NCI-H226 (cell line): ENCODE data around the gene ABR.

Experiments
- DNase-seq: peaks from one replicate; pipeline ENCODE4 v3.0.0-alpha.2; 2015

Gene ABR

DNA sequence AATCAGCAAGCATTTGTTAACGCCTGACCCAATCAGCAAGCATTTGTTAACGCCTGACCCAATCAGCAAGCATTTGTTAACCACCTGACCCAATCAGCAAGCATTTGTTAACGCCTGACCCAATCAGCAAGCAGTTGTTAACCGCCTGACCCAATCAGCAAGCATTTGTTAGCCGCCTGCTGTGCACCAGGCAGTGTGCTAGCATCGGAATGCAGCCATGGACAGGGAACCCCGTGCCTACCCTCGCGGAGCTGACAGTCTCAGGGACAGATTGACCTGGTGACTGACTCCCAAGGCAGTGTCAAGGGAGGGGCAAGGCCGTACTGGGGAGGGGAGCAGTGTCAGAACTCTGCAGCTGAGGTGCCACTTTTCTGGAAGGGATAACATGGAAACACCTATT is 66.9 kb downstream of the ABR start:
- no peak for DNase-seq

DNA sequence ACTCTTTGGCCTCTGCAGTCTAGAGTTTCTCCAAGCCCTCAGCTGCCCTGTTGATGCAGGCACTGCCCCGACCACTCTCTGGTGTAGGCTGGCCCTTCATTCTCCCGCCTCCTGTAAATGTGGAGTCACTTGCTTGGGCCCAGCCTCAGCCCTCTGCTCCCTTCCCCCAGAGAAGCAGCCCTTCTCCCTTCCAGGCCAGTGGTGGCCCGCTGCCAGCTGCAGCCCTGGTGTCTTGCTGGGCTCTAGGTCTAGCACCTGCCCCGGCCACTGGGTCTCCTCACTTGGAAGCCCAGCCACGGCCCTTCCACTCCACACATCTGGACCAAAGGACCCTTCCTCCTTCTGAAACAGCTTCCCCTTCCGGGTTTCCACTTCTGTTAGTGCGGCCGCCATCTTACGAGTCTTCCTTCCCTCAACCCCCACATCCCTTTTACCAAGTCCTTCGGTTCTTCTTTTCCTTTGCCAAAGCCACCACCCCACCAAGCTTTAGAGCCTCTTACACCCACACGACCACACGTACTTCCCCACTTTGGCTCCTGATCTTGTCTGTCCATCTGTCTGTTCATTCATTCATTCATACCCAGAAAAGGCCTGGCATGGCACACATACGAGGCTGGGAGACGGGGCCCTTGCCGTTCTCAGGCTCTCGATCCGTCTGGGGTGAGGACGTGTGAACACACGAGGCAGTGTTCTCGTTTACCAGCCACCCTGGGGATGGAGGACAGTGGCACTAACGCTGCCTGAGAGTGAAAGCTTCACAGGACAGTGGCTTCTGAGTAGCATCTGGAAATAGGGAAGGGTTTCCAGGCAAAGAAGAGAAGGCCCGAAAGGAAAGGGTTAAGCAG is 68.0 kb downstream of the ABR start:
- no peak for DNase-seq

DNA sequence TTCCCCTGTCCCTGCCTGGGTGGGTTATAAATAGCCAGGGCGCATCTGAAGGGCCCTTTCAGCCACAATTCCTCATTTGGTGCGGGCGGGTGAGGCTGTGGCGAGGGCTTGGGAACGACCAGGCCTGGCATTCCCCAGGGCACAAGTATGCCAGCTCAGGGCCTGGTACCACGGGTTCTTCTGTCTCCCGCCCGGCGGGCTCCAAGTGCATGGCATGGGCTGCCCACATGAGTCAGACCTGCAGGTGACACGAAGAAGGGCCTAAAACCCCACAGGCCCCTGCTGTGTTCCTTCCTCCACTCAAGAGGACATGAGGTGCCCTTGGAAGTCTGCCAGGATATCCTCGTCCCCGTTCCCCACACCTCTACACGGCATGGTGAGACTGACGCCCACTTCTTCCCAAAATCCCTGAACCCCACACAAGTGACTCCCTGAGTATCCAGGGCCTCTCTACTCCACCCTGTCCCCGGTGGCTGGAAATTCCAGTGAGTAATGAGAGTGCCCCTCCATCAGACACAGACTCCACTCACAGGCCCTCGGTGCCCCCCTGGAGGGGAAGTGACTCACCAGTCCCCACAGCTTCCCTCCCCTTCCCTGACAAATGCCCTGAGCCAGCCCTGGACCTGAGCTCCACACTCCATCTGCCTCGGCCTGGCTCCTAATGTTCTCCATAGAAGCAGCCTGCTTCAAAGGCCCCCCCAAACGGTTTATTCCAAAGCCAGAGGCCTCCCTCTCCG is 68.8 kb downstream of the ABR start:
- DNase-seq = peak; percentile 87

DNA sequence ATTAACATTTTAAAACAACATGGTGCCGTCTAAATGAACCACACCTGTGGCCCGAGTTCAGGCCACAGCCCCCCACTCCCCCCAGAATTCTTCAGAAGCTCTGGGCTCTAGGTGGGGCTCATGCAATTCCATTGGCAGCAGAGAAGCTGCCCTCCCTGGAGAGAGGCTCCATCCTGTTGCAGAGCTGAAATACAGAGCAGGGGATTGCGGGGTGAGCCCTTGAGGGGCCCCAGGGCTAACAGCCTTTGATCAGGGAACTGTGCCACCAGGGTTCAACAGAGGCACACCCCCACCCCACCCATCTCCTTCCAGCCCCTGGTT is 69.3 kb downstream of the ABR start:
- no peak for DNase-seq

DNA sequence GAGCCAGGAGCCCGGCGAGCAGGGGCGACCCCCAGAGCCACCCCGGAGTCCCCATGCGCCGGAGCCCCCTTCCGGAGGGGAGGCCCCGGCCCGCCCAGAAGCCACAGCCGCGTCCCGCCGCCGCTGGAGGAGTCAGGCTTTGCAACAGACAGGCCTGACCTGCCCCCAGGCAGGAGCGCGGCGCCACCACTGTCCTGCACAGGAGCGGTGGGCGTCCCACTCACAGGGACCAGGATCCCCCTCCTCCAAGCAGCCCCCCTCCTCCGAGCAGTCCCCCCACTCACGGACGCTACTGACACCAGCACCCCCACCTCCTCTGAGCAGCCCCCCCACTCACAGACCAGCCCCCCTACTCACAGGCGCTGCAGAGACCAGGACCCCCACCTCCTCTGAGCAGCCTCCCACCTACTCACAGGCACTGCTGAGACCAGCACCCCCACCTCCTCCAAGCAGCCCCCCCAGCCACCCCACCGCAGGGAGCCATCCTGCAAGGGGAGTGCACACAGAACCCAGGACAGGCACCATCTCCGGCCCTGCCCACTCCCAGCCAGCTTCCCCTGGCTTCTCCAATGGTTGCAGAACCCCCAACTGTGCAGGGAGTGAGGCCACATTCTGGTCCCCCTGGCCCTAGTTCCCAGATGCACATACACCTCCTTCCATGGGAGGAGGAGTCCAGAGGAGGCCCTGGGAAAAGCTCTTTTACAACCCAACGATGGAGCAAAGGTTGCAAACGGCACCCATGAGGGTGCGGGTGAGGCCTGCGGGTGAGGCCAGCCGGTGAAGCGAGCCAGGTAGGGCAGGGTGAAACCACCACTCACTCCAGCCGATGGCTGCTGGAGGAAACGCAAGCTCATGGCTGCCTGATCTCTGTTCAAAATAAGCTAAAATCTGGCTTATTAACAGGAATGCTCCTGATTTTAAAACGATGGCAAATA is 69.9 kb downstream of the ABR start:
- no peak for DNase-seq

DNA sequence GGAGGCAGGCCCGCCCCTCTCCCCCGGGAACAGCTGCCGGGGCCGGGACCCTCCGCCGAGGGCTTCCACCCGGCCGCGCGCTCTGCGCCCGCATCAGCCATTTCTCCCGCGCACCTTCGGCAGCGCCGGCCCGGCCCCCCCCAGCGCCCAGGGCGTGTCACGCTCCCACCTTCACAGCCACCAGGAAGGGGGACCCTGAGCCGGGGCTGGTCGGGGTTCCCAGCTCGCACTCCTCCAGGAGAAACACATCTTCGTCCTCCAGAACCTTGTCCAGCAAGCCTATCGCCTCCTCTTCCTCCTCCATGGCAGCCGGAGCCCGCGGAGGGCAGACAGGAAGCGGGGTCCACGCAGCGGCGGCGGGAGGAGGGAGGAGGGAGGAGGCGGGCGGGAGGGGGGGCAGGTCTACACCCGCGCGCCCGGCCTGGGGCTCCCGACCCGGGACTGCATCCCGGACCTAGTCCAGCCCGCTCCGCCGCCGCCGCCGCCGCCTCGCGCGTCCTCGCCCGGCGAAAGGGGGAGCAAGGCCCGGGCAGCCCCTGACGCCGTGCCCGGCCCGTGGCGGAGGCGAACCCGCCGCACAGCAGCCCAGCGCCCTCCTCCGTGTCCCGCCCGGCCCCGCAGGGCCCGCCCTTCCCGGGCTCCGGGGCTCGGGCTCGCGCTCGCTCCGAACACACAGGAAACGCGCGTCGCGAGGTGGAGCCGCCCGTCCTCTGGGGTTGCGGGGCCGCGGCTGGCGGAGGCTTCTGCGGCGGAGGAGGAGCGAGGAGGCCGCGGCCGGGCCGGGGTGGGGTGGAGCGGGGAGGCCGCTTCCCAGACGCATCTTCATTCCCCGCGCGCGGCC is 70.8 kb downstream of the ABR start:
- peak; percentile 52 for DNase-seq

DNA sequence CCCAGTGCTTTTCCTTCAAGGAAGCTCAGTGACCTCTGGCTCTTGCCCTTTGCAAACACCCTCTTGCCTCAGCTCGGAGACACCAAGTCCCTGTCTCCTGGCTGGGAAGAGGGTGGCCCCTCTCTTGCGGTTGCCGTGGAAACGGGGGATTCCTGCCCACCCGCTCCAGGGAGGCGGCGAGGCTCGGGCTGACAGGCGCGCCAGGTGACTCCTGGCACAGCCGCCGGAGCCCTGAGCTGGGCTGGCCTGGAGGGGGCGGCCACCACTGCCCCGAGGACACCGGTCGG is 71.4 kb downstream of the ABR start:
- no peak for DNase-seq

DNA sequence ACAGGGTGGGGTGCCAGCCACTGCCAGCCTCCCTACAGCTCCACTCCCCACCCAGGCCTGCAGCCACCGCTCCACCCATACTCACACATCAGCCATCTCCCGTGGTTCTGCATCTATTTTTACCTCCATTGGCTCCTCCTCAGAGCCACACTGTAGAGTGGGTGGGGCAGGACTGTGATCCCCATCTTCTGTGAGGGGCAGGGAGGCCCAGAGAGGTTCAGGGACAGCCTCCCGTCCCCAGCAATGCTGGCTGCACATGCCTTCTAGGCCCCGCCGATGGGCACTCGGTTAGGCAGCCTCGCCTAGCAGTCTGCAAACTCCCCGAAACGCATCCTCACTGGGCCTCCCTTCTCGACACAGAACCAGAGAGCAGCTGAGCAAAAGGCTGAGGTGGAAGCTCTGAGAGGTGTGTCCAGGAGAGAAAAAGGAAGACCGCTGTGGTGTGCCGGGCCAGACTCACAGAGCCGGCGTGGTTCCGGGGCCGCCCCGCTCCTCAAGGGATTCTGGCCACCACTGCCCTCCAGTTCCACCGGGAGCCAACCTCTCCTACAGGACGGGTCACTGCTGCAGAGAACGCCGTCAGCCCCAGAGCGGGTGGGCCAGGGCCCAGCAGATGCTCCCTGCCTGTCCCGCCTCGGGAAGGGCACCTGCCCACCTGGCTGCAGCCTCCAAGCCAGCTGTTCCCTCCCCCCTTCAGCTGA is 71.9 kb downstream of the ABR start:
- no peak for DNase-seq

DNA sequence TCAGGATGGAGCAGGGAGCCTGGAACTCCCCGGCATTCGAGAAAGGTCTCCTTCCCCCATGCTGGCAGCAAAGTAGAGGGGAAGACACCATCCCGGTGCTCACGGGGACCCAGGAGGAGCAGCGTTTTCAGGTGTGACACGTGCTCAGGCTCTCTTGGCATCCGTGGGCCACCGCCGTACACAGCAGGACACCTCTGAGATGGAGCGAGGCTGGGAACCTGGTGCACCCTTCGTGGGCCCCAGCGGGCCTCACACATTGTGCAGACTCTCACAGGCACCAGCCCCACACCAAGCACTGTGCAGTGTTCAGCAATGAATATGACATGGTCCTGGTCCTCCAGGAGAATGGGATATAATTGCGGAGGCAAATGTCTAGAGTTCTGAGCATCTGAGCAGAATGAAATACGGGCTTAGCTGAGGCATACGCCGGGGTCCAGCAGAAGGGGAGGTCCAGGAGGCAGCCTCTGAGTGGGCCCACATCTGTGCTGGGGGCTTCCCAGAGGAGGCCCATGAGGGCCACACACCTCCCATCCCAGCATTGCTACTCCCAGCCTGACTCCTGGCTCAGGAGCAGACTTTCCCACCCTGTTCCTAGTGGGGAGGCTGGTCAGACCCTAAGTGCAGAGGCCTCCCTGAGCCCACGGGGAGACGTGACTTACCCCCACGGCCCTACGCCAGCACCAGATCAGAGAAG is 72.6 kb downstream of the ABR start:
- DNase-seq = no peak

DNA sequence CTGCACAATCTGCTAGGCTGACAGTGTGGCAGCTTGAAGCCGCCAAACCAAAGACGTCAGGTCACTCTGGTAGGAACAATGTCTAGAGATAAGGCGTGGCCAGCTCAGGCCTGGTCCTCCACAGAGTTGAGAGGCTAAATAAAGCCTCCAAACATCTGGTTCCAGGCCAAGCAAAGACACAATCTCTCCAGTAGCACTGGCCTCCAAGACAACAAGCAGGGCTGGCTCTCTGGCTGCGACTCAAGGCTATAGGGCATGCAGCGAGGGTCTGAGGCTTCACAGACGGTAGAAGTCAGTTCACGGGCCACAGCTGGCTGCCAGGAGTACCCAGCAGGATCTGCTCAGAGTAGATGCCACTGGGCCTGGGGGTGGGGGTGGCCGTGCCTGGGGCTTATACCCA is 75.6 kb downstream of the ABR start:
- DNase-seq = no peak

DNA sequence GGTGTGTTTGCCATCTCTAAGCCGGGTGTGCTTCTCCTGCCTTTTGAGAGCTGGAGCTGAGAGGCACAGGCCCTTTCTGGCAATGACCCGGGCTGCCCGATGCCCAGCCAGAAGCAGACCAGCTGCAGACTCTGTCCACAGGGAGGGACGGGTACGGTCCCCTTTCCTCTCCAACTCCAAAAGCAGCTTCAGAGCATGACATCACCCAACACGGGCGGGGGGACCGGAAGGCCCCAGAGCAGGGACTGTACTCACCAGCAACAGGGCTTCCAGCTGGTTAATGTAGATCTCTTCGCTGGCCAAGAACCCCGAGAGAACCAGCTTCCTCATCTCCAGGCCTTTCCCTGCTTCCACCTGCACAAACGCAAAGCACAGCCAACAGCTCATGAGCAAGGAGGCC is 79.4 kb downstream of the ABR start:
- no peak for DNase-seq

DNA sequence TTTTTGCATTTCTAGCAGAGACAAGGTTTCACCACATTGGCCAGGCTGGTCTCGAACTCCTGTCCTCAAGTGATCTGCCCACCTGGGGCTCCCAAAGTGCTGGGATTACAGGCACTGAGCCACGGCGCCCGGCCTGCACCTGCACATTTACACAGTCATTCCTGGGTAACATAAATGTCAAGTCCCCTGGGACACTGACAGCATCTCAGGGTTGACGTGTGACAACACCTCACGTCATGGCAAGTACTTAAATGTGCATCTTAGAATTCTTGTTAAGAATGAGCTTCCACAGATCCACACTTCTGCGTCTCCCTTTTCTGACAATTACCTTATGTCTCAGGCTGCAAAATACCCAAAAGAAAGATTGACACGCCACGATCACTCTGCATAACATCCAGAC is 80.5 kb downstream of the ABR start:
- DNase-seq = no peak

DNA sequence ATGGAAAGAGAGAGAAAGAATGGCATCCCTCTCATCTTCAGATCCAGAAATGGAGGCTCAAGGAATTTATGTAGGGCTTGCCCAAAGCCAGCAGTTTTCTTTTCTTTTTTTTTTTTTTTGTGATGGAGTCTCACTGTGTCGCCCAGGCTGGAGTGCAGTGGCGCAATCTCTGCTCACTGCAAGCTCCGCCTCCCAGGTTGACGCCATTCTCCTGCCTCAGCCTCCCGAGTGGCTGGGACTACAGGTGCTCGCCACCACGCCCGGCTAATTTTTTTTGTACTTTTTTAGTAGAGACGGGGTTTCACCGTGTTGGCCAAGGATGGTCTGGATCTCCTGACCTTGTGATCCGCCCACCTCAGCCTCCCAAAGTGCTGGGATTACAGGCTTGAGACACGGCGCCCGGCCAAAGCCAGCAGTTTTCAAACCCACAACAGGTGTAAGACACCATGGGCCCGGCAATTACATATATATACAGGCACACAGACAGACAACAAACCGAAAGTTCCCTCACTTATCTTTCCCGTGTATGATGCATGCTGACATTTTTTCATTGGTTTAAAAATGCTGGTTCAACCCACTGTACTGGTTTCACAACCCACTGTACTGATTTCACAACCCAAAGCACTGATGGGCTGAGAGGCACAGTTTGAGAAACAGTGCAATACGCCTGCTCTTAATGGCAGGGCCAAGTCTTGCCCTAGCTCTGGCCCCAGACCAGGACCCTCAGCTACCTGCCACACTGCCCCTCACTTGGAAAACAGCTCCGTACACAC is 81.6 kb downstream of the ABR start:
- peak; percentile 78 for DNase-seq

DNA sequence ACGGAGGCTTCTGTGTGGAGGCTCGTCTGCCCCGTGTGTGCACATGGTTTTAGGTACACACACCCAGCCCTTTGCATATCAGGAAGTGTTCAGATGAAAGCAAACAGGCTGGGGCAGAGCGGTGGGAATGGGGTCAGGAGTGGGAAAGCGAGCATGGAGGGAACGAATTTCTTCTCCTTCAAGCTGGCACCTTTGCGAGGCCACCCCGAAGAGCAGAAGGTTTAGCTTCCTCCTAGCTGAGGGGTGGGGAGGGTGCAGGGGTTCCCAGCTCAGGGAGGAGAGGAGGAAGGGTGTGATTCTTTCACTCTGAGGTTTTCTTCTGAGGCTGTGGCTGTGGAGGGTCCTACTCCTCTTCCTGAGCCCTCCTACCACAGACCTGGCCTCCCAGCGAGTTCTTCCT is 83.6 kb downstream of the ABR start:
- DNase-seq = no peak

DNA sequence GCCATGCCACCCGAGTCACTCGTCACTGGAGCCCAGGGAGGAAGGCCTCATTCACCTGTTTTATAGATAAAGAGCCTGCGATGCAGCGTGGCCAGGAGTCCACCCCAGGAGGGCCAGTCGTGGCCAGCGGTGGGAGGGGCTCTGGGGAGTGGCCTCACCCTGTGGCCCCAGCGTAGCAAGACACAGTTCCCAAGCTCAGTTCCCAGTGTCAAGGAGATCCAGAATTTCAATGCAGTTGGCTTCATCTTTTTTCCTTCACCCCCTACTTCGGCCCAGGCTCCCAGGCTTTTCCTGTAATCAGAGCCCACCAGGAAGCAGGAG is 84.0 kb downstream of the ABR start:
- no peak for DNase-seq

DNA sequence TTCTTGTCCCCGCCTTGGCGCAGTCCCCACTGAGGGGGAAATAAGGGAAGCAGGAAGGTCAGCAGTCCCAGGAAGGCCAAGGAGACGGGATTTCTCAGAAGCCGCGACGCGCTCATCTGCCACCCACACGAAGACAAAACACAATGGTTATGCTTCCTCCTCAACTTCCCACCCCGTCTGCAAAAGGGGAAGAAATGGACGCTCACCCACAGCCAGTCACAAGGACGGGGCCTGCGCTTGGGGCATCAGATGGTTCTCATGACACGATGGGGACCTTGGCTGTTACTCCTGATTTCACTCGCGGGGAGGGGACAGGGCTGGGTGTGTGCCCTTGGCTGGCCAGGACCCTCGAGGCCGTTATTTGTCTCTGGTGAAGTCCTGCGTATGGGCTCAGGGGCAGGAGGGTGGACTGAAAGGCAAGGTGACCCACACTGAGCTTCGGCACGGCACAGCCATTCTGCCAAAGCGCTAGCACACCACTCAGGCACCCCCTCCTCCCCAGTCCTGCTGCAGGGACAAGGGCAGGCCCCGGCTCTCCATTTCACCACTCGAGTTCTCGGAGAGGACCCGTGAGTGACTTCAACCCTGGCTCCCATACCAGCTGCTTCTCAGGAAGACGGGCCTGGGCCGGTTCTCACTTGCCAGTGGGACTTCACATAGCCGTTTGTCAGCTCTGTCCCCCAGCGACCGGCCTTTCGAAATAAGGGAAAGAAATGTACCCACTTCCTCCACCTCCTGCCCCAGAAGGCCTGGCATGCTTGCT is 84.5 kb downstream of the ABR start:
- no peak for DNase-seq

DNA sequence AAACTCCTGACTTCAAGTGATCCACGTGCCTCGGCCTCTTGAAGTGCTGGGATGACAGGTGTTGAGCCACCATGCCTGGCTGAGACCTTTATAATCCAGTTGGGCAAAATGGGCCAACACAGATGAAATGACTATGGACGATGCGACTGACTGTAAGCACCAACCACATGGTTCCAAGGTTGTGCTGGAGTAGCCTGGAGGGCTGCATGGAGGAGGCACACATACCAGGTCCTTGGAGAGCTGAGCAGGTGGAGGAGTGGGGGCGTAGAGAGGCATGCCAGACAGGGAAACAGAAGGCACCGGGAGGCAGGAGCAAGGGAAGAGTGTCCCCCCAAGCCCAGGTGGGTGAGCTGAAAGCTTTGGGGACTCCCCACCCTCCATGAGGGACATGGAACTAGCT is 85.2 kb downstream of the ABR start:
- no peak for DNase-seq

DNA sequence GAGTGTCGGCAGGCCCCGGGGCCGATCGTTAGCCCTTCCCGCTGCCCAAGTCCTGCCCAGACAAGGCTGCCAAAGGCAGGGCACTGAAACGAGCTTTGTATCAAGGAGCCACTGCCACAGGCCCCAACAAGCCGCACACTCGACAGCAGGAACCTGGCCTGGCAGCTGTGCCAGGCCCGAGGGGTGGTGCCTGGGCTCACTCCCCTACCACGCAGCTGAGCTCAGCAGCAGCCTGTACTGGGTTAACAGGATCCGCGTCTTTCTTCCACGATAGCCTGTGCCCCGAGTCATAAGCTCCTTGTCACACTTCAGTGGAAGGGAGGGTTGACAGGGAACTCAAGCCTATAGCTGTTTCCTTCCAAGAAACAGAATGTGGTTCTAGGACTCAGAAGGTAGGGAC is 87.9 kb downstream of the ABR start:
- no peak for DNase-seq

DNA sequence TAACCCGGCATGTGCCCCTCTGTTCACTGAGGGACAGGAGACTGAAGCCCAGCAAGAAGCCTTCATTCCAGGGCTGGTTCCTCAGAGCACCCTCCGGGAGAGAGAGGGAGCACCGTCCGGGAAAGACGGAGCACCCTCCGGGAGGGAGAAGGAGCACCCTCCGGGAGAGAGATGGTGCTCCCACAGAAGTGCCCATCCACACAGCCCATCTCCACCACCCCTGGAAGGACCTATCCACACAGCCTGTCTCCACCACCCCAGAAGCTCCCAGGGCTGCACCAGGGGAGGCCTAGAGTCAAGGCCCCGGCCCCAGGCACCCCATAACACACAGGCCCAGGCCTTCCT is 88.6 kb downstream of the ABR start:
- DNase-seq = no peak

DNA sequence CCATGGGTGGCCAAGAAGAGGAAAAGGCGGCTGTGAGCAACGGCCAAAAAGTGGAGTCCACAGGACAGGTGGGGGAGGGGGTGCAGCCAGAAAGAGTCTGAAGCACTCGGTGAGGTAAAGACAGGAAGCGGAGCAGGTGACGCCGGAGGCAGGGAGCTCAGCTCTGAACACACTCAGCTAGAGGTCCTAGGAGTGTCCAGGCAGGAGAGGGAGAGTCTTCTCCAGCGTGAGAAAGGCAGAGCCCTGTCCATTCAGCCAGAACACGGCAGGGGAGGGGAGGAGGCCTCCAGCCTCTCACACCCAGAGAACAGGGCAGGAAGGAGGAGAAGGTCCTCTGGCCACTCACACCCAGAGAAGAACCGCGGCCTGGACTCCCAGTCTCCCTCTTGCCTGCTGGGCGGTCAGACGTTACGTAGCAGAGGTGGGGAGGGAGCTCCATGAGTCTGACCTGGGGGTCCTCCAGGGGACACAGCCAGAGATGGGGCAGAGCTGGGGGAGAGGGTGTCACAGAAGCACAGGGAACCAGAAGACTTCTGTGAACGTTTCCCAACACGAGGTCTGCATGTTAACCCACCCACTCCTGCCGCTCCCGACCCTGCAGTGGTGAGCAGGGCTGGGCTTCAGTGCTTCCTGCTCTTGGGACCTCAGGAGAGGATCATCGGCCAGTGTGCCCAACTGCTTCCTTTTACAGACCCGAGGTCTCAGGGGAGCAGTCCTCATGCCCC is 89.2 kb downstream of the ABR start:
- no peak for DNase-seq
